PFSK-1 (cell line): ENCODE results near the gene KLF16.

Experiments used
- FOXP2 ChIP-seq: optimal IDR thresholded peaks from 2 replicates; pipeline ENCODE3; 2011; ENCODE audit warnings: borderline replicate concordance, control low read depth, inconsistent platforms; ENCODE audit not compliant: insufficient read depth; ENCODE audit errors: extremely low read length, extremely low read depth
- POLR2AphosphoS5 ChIP-seq: IDR thresholded peaks from 2 replicates; pipeline ENCODE4 v1.6.1; 2012; ENCODE audit warnings: low read depth, mild to moderate bottlenecking, control low read depth, low read length, moderate library complexity
- TAF1 ChIP-seq: IDR thresholded peaks from 2 replicates; pipeline ENCODE4 v1.6.1; 2012; ENCODE audit warnings: low read length, control low read depth, borderline replicate concordance; ENCODE audit not compliant: insufficient read depth

- TF ChIP-seq FOXP2 (no peak), TAF1 (no peak), POLR2AphosphoS5 (no peak)
These were observed 20.4 kb upstream of the KLF16 start for GRCh38 chr19:1883784-1884183.
